Measurements from ENCODE around the gene FSTL4.

- TF ChIP-seq, protein P1, sequence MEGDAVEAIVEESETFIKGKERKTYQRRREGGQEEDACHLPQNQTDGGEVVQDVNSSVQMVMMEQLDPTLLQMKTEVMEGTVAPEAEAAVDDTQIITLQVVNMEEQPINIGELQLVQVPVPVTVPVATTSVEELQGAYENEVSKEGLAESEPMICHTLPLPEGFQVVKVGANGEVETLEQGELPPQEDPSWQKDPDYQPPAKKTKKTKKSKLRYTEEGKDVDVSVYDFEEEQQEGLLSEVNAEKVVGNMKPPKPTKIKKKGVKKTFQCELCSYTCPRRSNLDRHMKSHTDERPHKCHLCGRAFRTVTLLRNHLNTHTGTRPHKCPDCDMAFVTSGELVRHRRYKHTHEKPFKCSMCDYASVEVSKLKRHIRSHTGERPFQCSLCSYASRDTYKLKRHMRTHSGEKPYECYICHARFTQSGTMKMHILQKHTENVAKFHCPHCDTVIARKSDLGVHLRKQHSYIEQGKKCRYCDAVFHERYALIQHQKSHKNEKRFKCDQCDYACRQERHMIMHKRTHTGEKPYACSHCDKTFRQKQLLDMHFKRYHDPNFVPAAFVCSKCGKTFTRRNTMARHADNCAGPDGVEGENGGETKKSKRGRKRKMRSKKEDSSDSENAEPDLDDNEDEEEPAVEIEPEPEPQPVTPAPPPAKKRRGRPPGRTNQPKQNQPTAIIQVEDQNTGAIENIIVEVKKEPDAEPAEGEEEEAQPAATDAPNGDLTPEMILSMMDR (IDR thresholded peaks at IDR 0.05; ENCODE audit: borderline replicate concordance, extremely low read depth, low read length, poor library complexity, severe bottlenecking), result no peak
- TF ChIP-seq EZH2 (IDR thresholded peaks at IDR 0.05; ENCODE audit: borderline replicate concordance, low read depth, low read length, severe bottlenecking), result no peak
Observed at GRCh38 chr5:133425222-133425621, 187.1 kb downstream of the FSTL4 start.
